Liver (tissue), 9 donors: ENCODE measurements around the gene ELOB. TPM values are rescaled to one million over a fixed set of nuclear protein-coding genes. Genes with fewer than 3 reads are reported as not detected.

ENCODE experiments used
- DNase-seq: peaks from one replicate; pipeline ENCODE4 v3.0.0-alpha.2; 2017; ENCODE audit warnings: low spot score
- H3K27ac ChIP-seq, 2 donors: one replicate each; pipeline ENCODE4 v1.7.0; 2013; ENCODE audit warnings: inconsistent platforms in 2 of 2, low read length in 2 of 2, control low read depth in 1 of 2, low read depth in 1 of 2, mild to moderate bottlenecking in 1 of 2
- H3K27me3 ChIP-seq, 4 donors: one replicate each; pipeline versions ENCODE4 v1.6.1 to v1.7.0; 2013; ENCODE audit warnings: low read length in 3 of 4, inconsistent platforms in 1 of 4, mild to moderate bottlenecking in 1 of 4, moderate library complexity in 1 of 4; ENCODE audit not compliant: control insufficient read depth in 4 of 4, insufficient read depth in 4 of 4
- H3K36me3 ChIP-seq, 4 donors: one replicate each; pipeline versions ENCODE4 v1.6.1 to v1.7.0; 2013; ENCODE audit warnings: low read length in 3 of 4, mild to moderate bottlenecking in 3 of 4, low read depth in 1 of 4, moderate library complexity in 1 of 4; ENCODE audit not compliant: control insufficient read depth in 4 of 4, insufficient read depth in 3 of 4
- H3K4me1 ChIP-seq, 4 donors: one replicate each; pipeline versions ENCODE4 v1.6.1 to v1.7.0; 2013; ENCODE audit warnings: low read length in 3 of 4, mild to moderate bottlenecking in 3 of 4, moderate library complexity in 1 of 4; ENCODE audit not compliant: control insufficient read depth in 4 of 4, insufficient read depth in 4 of 4
- H3K4me3 ChIP-seq, 3 donors: one replicate each; pipeline versions ENCODE4 v1.6.1 to v1.7.0; 2013; ENCODE audit warnings: low read length in 3 of 3, control low read depth in 1 of 3, low read depth in 1 of 3, mild to moderate bottlenecking in 1 of 3
- H3K9ac ChIP-seq, 2 donors: one replicate each; pipeline ENCODE4 v1.7.0; 2013; ENCODE audit warnings: low read length in 2 of 2, mild to moderate bottlenecking in 2 of 2, moderate library complexity in 2 of 2, control low read depth in 1 of 2, low read depth in 1 of 2
- H3K9me3 ChIP-seq, 4 donors: one replicate each; pipeline versions ENCODE4 v1.6.1 to v1.7.0; 2013; ENCODE audit warnings: low read length in 3 of 4; ENCODE audit not compliant: control insufficient read depth in 4 of 4
- CTCF ChIP-seq: fragments of 150-350 bp; IDR thresholded peaks from 2 replicates; pipeline ENCODE4 v1.5.1; 2017; ENCODE audit warnings: improper control_type of control experiment, low read depth, low read length; ENCODE audit not compliant: missing input control
- EGR1 ChIP-seq, 2 donors: IDR thresholded peaks; 2 replicates each; pipeline ENCODE4 v1.6.1; 2016 to 2018; ENCODE audit warnings: antibody characterized with exemption in 2 of 2, low read depth in 2 of 2
- FOXA1 ChIP-seq: IDR thresholded peaks from 2 replicates; pipeline ENCODE4 v1.6.1; 2016; ENCODE audit warnings: antibody characterized with exemption
- JUND ChIP-seq, 2 donors: IDR thresholded peaks; 2 replicates each; pipeline ENCODE4 v1.6.1; 2016; ENCODE audit warnings: antibody characterized with exemption in 2 of 2
- RAD21 ChIP-seq, 2 donors: IDR thresholded peaks; 2 replicates each; pipeline ENCODE4 v1.6.1; 2016; ENCODE audit warnings: antibody characterized with exemption in 2 of 2, mild to moderate bottlenecking in 2 of 2
- RXRA ChIP-seq, 2 donors: IDR thresholded peaks; 2 replicates each; pipeline ENCODE4 v1.6.1; 2017 to 2018; ENCODE audit warnings: antibody characterized with exemption in 2 of 2, mild to moderate bottlenecking in 1 of 2
- SP1 ChIP-seq: IDR thresholded peaks from 2 replicates; pipeline ENCODE4 v1.6.1; 2018; ENCODE audit warnings: antibody characterized with exemption, mild to moderate bottlenecking
- TAF1 ChIP-seq: conservative IDR thresholded peaks from 2 replicates; pipeline ENCODE4 v1.6.1; 2016; ENCODE audit warnings: antibody characterized with exemption, mild to moderate bottlenecking
- YY1 ChIP-seq: IDR thresholded peaks from 2 replicates; pipeline ENCODE4 v1.6.1; 2016; ENCODE audit warnings: antibody characterized with exemption, mild to moderate bottlenecking
- ZBTB33 ChIP-seq: IDR thresholded peaks from 2 replicates; pipeline ENCODE4 v1.6.1; 2016; ENCODE audit warnings: antibody characterized with exemption
- WGBS: extraction: QIAGEN DNeasy Blood & Tissue Kit; methylation state at CpG from one replicate; pipeline ENCODE4 v1.1.7; 2013; 5-methylcytosine and 5-hydroxymethylcytosine counted together
- polyA plus RNA-seq, 2 donors: library from polyadenylated mRNA; stranded (reverse) in 1 of 2; unstranded in 1 of 2; fragments of 200-250 nt in 1 of 2; fragments of >200 nt in 1 of 2; fragmentation: Nextera tagmentation in 1 of 2; extraction: Ambion mirVana in 1 of 2; gene quantifications; one replicate each; pipeline versions ENCODE4 v1.2.1 to v1.2.3, GENCODE V29; 2013 to 2015
- total RNA-seq, 2 donors: library from RNA; depleted of rRNA; stranded (reverse); fragments of >200 nt; gene quantifications; one replicate each; pipeline ENCODE4 v1.2.3, GENCODE V29; 2014
- donor health status: healthy.
- donor health status: healthy.
- donor health status: healthy.
- donor health status: healthy.
- donor health status: healthy.

Gene ELOB
- total and polyA plus RNA-seq, 4 donors = 114 to 395 (median 313) TPM

- no peak for DNase-seq
- Histone ChIP-seq H3K27ac (no peak overlapping the region), H3K27me3 (no peaks in the 10 kb centered on the region), H3K4me3 (no peak overlapping the region), H3K9me3 (no peaks in the 10 kb centered on the region), H3K4me1 (no peaks in the 10 kb centered on the region), H3K9ac (no peak overlapping the region), H3K36me3 (no peaks in the 10 kb centered on the region)
- 89% methylated on average over 9 of the region's 9 CpGs for WGBS
- no peak for TF ChIP-seq ZBTB33
- no peak for TF ChIP-seq JUND (IDR thresholded peaks at IDR 0.05)
- no peak for TF ChIP-seq RXRA (IDR thresholded peaks at IDR 0.05)
- no peak for TF ChIP-seq YY1
- TF ChIP-seq TAF1 = no peak
- TF ChIP-seq SP1 = no peak
- no peak for TF ChIP-seq CTCF
These were observed 31.1 kb downstream of the ELOB start for GRCh38 chr16:2745961-2746360.

- WGBS = 84% methylated on average over 15 of the region's 15 CpGs
- DNase-seq = no peak
These were observed 31.8 kb downstream of the ELOB start for GRCh38 chr16:2745116-2745890.

More at GRCh38 chr16:2745116-2745890, 31.8 kb downstream of the ELOB start:
- Histone ChIP-seq H3K27me3 (no peaks in the 10 kb centered on the region), H3K9me3 (no peaks in the 10 kb centered on the region), H3K9ac (no peak overlapping the region), H3K27ac (no peak overlapping the region), H3K4me3 (no peak overlapping the region), H3K4me1 (no peaks in the 10 kb centered on the region), H3K36me3 (no peaks in the 10 kb centered on the region)
- TF ChIP-seq FOXA1 (no peak), EGR1 (IDR thresholded peaks at IDR 0.05; ENCODE audit: low read depth in 2 of 2) (no peak), TAF1 (no peak), RAD21 (IDR thresholded peaks at IDR 0.05) (no peak), SP1 (no peak), YY1 (no peak), ZBTB33 (no peak)
